HepG2 (cell line): ENCODE data around the gene CLDN9. TPM values are rescaled to one million over a fixed set of nuclear protein-coding genes. Genes with fewer than 3 reads are reported as not detected.

Experiments
- ATAC-seq: fragments of 200-7000 bp; cut with Tn5 transposase; 3 replicates; pipeline ENCODE4 v1.9.1; 2020; ENCODE audit warnings: mild to moderate bottlenecking, moderate library complexity
- BruUV-seq: library from RNA; stranded (reverse); fragments of 400-500 nt; replicated peaks from 2 replicates; lab custom pipeline; 2021; lab: Mats Ljungman, UMichigan
- CTCF ChIA-PET: fragments of 300-600 bp; formaldehyde crosslinking; extraction: SDS; loops from one replicate; lab custom pipeline; 2021; ENCODE audit warnings: low total read pairs, inconsistent platforms, low intra/inter-chr PET ratio; lab: Yijun Ruan, JAX
- POLR2A ChIA-PET: fragments of 350-600 bp; sonication (Branson Sonifier 250); formaldehyde crosslinking; loops from one replicate; lab custom pipeline; 2020; ENCODE audit warnings: antibody characterized with exemption, inconsistent platforms; lab: Yijun Ruan, JAX
- DNase-seq: peaks from one replicate; pipeline ENCODE4 v3.0.0-alpha.2; 2015; ENCODE audit warnings: low spot score
- FAIRE-seq: peaks from 3 replicates; lab custom pipeline; 2011; peaks lifted over from hg19 to GRCh38; lab: Jason Lieb, UNC
- H2AFZ ChIP-seq: one replicate; pipeline ENCODE4 v1.6.1; 2011; ENCODE audit warnings: low read length, inconsistent platforms
- H3K27ac ChIP-seq: fragments of 300-600 bp; 3 replicates; pipeline ENCODE4 v1.8.0; 2011; ENCODE audit warnings: mixed run types, mild to moderate bottlenecking, mixed read lengths, low read length, inconsistent platforms; ENCODE audit not compliant: insufficient read depth; ENCODE audit errors: extremely low read length
- H3K27me3 ChIP-seq, 2 experiments: fragments of 200-600 bp in 1 of 2; 2 replicates in 1 of 2; 3 replicates in 1 of 2; pipeline versions ENCODE4 v1.6.0 to v1.8.0; 2011; ENCODE audit warnings: low read length in 2 of 2, mild to moderate bottlenecking in 2 of 2, moderate library complexity in 2 of 2, inconsistent platforms in 1 of 2; ENCODE audit not compliant: insufficient read depth in 2 of 2, control insufficient read depth in 1 of 2
- H3K36me3 ChIP-seq, 2 experiments: fragments of 200-600 bp in 1 of 2; replicated peaks in 1 of 2; 2 replicates in 1 of 2; 3 replicates in 1 of 2; pipeline versions ENCODE4 v1.5.1 to v1.8.0; 2011; ENCODE audit warnings: low read length in 2 of 2, inconsistent platforms in 1 of 2; ENCODE audit not compliant: insufficient read depth in 2 of 2, control insufficient read depth in 1 of 2
- H3K4me1 ChIP-seq: 2 replicates; pipeline ENCODE4 v1.5.1; 2012; ENCODE audit warnings: low read length, inconsistent platforms; ENCODE audit not compliant: insufficient read depth
- H3K4me2 ChIP-seq: 2 replicates; pipeline ENCODE4 v1.6.0; 2011; ENCODE audit warnings: low read depth, low read length, inconsistent platforms
- H3K4me3 ChIP-seq, 3 experiments: fragments of 200-600 bp in 1 of 3; sonication (generic), shearing (Covaris generic) in 1 of 3; replicated peaks in 1 of 3; 2 replicates each; pipeline ENCODE4 v1.5.1; 2011 to 2016; ENCODE audit warnings: low read length in 3 of 3, inconsistent platforms in 2 of 3, low read depth in 2 of 3, mild to moderate bottlenecking in 2 of 3, control low read depth in 1 of 3, mixed read lengths in 1 of 3; ENCODE audit not compliant: insufficient read depth in 1 of 3
- H3K79me2 ChIP-seq: one replicate; pipeline ENCODE4 v1.6.1; 2011; ENCODE audit warnings: low read length, inconsistent platforms; ENCODE audit not compliant: insufficient read depth
- H3K9ac ChIP-seq: 2 replicates; pipeline ENCODE4 v1.6.0; 2011; ENCODE audit warnings: mild to moderate bottlenecking, low read depth, low read length, inconsistent platforms; ENCODE audit not compliant: insufficient read depth
- H3K9me3 ChIP-seq: 2 replicates; pipeline ENCODE4 v1.5.1; 2012; ENCODE audit warnings: mild to moderate bottlenecking, low read length
- H4K20me1 ChIP-seq: 2 replicates; pipeline ENCODE4 v1.6.0; 2011; ENCODE audit warnings: inconsistent platforms, mild to moderate bottlenecking, low read length, moderate library complexity; ENCODE audit not compliant: insufficient read depth
- CCAR2 ChIP-seq: fragments of 200-400 bp; formaldehyde crosslinking; optimal IDR thresholded peaks from 2 replicates; pipeline ENCODE3; 2018; ENCODE audit warnings: low read depth, mild to moderate bottlenecking, low read length, moderate library complexity
- HMG20B ChIP-seq: conservative IDR thresholded peaks from 2 replicates; pipeline ENCODE4 v1.6.1; 2016; ENCODE audit warnings: missing genetic modification reagents, missing compliant biosample characterization
- HOXA7 ChIP-seq: sonication (generic); formaldehyde crosslinking; IDR thresholded peaks from 2 replicates; pipeline ENCODE4 v1.8.1; 2022; ENCODE audit warnings: mild to moderate bottlenecking, missing genetic modification reagents, moderate library complexity
- KDM5B ChIP-seq: sonication (generic); formaldehyde crosslinking; IDR thresholded peaks from 2 replicates; pipeline ENCODE4 v1.4.0; 2020; ENCODE audit warnings: missing genetic modification reagents, mild to moderate bottlenecking, borderline replicate concordance
- KMT2B ChIP-seq: IDR thresholded peaks from 2 replicates; pipeline ENCODE4 v1.6.1; 2016; ENCODE audit warnings: missing genetic modification reagents, missing compliant biosample characterization
- TOE1 ChIP-seq: sonication (generic); formaldehyde crosslinking; IDR thresholded peaks from 2 replicates; pipeline ENCODE4 v1.4.0; 2020; ENCODE audit warnings: mild to moderate bottlenecking, missing genetic modification reagents
- YEATS2 ChIP-seq: sonication (generic); formaldehyde crosslinking; IDR thresholded peaks from 2 replicates; pipeline ENCODE4 v1.4.0; 2020; ENCODE audit warnings: missing genetic modification reagents, borderline replicate concordance
- ZMYM3 ChIP-seq: sonication (generic); formaldehyde crosslinking; IDR thresholded peaks from 2 replicates; pipeline ENCODE4 v1.5.1; 2020; ENCODE audit warnings: mild to moderate bottlenecking, missing genetic modification reagents
- ZNF44 ChIP-seq: sonication (generic); formaldehyde crosslinking; IDR thresholded peaks from 2 replicates; pipeline ENCODE4 v1.5.1; 2020; ENCODE audit warnings: mild to moderate bottlenecking, missing genetic modification reagents
- ZNF883 ChIP-seq: sonication (generic); formaldehyde crosslinking; IDR thresholded peaks from 2 replicates; pipeline ENCODE4 v1.5.1; 2020; ENCODE audit warnings: mild to moderate bottlenecking, missing genetic modification reagents; ENCODE audit errors: not compliant biosample characterization
- ZSCAN31 ChIP-seq: sonication (generic); formaldehyde crosslinking; IDR thresholded peaks from 2 replicates; pipeline ENCODE4 v1.5.0; 2020; ENCODE audit warnings: low read depth, mild to moderate bottlenecking, missing genetic modification reagents
- WGBS: methylation state at CpG from one replicate; pipeline ENCODE4 v1.1.6; 2017; ENCODE audit warnings: low lambda C conversion rate; 5-methylcytosine and 5-hydroxymethylcytosine counted together
- in situ Hi-C: cut with HindIII; loops from 2 replicates; pipeline ENCODE4 v1.10.0; 2017; ENCODE audit warnings: low pct_unique_long_range_greater_than_20kb; ENCODE audit not compliant: extremely low pct_ligation_motif_present
- intact Hi-C: fragments of 100-400 bp; cut with micrococcal nuclease; formaldehyde crosslinking; loops from one replicate; pipeline ENCODE4 v1.10.0; 2022; ENCODE audit not compliant: unreplicated experiment
- polyA plus RNA-seq, 8 experiments: library from polyadenylated mRNA; depleted of rRNA in 3 of 8; stranded (reverse) in 7 of 8; unstranded in 1 of 8; fragments of >200 nt; fragmentation: Illumina TruSeq in 4 of 8; extraction: Trizol in 4 of 8; gene quantifications; 2 replicates each; pipeline versions ENCODE4 v1.2.1 to v1.2.3, GENCODE V29; 2011 to 2016; ENCODE audit warnings: low read depth in 4 of 8, missing spikeins in 1 of 8, mixed read lengths in 1 of 8; ENCODE audit not compliant: insufficient read depth in 1 of 8
- total RNA-seq, 5 experiments: library from RNA; depleted of rRNA; stranded (reverse); fragments of >200 nt; fragmentation: Illumina TruSeq; extraction: Trizol; gene quantifications; 2 replicates each; pipeline ENCODE4 v1.2.3, GENCODE V29; 2016; ENCODE audit warnings: low read depth in 1 of 5
- TF ChIP-seq, protein P1 (sequence below): sonication (generic); formaldehyde crosslinking; IDR thresholded peaks from 2 replicates; pipeline ENCODE4 v1.5.0; 2020; ENCODE audit warnings: mild to moderate bottlenecking, missing genetic modification reagents, borderline replicate concordance
- TF ChIP-seq, protein P2 (sequence below): sonication (generic); formaldehyde crosslinking; IDR thresholded peaks from 2 replicates; pipeline ENCODE4 v1.5.0; 2020; ENCODE audit warnings: missing genetic modification reagents
- TF ChIP-seq, protein P3 (sequence below): sonication (generic); formaldehyde crosslinking; IDR thresholded peaks from 2 replicates; pipeline ENCODE4 v1.8.0; 2022; ENCODE audit warnings: missing genetic modification reagents, mild to moderate bottlenecking, inconsistent platforms, borderline replicate concordance

CLDN9 gene
- total and polyA plus RNA-seq, 2 of the 13 experiments (the other 11 are each of a cell fraction or from before 2014, with no cell fraction given), result 0.15 to 0.26 TPM

DNA sequence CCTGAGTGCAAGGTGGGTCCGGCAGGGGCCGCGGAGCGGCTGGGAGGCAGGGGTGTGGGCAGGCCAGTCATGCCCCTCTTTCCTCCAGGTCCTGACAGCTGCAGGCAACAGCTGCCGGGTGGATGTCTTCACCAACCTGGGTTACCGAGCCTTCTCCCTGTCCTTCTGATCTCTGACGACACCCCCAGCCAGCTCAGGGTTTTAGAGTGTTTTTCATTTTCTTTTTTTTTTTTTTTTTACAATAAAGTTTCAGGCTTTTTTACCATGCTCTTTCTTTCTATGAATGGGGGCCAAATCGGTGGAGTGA lies 14.7 kb downstream of the CLDN9 start:
- Histone ChIP-seq H3K9ac (no peak overlapping the region), H2AFZ (no peak overlapping the region), H3K27me3 (peaks cover 5 to 38% of the 10 kb centered on the region in 2 experiments), H3K79me2 (peaks cover 4% of the 10 kb centered on the region), H3K9me3 (no peaks in the 10 kb centered on the region), H3K36me3 (peaks cover 16 to 17% of the 10 kb centered on the region in 2 experiments; a peak in 4 of 5 replicates), H3K4me2 (no peak overlapping the region), H3K4me3 (no peak overlapping the region), H4K20me1 (peaks cover 17% of the 10 kb centered on the region; the same call in 1 of the 2 replicates), H3K27ac (no peak overlapping the region), H3K4me1 (peaks cover 41% of the 10 kb centered on the region)
- FAIRE-seq, result no peak
- in situ Hi-C loops, result no loop called here
- intact Hi-C loops, result no loop called here
- no peak for ATAC-seq
- WGBS, result 93% methylated on average over 8 of the region's 8 CpGs
- ChIA-PET CTCF (interaction anchor here (1.7 kb wide), 1 partner anchor 24 kb away, joined by 11 read pairs; no protein-coding TSS in a partner anchor), POLR2A (interaction anchor here (0.9 to 18.8 kb wide), 13 partner anchors 8 to 107 kb away, joined by 3 to 750 read pairs (median 6); partner anchors contain the start of genes CLDN9, IL32, KREMEN2 and PKMYT1)
- DNase-seq, result no peak
- BruUV-seq, result no TSS peak
- TF ChIP-seq TOE1 (CRISPR knock-in tag) (no peak), KDM5B (CRISPR knock-in tag) (no peak), CCAR2 (no peak), ZMYM3 (no peak), ZNF883 (CRISPR knock-in tag) (no peak), YEATS2 (CRISPR knock-in tag) (no peak), HMG20B (CRISPR knock-in tag) (no peak), HOXA7 (CRISPR knock-in tag) (no peak), KMT2B (CRISPR knock-in tag) (no peak), ZSCAN31 (no peak), ZNF44 (CRISPR knock-in tag) (no peak)
- TF ChIP-seq, protein P1, sequence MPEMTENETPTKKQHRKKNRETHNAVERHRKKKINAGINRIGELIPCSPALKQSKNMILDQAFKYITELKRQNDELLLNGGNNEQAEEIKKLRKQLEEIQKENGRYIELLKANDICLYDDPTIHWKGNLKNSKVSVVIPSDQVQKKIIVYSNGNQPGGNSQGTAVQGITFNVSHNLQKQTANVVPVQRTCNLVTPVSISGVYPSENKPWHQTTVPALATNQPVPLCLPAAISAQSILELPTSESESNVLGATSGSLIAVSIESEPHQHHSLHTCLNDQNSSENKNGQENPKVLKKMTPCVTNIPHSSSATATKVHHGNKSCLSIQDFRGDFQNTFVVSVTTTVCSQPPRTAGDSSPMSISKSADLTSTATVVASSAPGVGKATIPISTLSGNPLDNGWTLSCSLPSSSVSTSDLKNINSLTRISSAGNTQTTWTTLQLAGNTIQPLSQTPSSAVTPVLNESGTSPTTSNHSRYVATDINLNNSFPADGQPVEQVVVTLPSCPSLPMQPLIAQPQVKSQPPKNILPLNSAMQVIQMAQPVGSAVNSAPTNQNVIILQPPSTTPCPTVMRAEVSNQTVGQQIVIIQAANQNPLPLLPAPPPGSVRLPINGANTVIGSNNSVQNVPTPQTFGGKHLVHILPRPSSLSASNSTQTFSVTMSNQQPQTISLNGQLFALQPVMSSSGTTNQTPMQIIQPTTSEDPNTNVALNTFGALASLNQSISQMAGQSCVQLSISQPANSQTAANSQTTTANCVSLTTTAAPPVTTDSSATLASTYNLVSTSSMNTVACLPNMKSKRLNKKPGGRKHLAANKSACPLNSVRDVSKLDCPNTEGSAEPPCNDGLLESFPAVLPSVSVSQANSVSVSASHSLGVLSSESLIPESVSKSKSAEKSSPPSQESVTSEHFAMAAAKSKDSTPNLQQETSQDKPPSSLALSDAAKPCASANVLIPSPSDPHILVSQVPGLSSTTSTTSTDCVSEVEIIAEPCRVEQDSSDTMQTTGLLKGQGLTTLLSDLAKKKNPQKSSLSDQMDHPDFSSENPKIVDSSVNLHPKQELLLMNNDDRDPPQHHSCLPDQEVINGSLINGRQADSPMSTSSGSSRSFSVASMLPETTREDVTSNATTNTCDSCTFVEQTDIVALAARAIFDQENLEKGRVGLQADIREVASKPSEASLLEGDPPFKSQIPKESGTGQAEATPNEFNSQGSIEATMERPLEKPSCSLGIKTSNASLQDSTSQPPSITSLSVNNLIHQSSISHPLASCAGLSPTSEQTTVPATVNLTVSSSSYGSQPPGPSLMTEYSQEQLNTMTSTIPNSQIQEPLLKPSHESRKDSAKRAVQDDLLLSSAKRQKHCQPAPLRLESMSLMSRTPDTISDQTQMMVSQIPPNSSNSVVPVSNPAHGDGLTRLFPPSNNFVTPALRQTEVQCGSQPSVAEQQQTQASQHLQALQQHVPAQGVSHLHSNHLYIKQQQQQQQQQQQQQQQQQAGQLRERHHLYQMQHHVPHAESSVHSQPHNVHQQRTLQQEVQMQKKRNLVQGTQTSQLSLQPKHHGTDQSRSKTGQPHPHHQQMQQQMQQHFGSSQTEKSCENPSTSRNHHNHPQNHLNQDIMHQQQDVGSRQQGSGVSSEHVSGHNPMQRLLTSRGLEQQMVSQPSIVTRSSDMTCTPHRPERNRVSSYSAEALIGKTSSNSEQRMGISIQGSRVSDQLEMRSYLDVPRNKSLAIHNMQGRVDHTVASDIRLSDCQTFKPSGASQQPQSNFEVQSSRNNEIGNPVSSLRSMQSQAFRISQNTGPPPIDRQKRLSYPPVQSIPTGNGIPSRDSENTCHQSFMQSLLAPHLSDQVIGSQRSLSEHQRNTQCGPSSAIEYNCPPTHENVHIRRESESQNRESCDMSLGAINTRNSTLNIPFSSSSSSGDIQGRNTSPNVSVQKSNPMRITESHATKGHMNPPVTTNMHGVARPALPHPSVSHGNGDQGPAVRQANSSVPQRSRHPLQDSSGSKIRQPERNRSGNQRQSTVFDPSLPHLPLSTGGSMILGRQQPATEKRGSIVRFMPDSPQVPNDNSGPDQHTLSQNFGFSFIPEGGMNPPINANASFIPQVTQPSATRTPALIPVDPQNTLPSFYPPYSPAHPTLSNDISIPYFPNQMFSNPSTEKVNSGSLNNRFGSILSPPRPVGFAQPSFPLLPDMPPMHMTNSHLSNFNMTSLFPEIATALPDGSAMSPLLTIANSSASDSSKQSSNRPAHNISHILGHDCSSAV (CRISPR knock-in tag), result no peak
- TF ChIP-seq, protein P2, sequence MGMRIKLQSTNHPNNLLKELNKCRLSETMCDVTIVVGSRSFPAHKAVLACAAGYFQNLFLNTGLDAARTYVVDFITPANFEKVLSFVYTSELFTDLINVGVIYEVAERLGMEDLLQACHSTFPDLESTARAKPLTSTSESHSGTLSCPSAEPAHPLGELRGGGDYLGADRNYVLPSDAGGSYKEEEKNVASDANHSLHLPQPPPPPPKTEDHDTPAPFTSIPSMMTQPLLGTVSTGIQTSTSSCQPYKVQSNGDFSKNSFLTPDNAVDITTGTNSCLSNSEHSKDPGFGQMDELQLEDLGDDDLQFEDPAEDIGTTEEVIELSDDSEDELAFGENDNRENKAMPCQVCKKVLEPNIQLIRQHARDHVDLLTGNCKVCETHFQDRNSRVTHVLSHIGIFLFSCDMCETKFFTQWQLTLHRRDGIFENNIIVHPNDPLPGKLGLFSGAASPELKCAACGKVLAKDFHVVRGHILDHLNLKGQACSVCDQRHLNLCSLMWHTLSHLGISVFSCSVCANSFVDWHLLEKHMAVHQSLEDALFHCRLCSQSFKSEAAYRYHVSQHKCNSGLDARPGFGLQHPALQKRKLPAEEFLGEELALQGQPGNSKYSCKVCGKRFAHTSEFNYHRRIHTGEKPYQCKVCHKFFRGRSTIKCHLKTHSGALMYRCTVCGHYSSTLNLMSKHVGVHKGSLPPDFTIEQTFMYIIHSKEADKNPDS (CRISPR knock-in tag), result no peak
- TF ChIP-seq, protein P3, sequence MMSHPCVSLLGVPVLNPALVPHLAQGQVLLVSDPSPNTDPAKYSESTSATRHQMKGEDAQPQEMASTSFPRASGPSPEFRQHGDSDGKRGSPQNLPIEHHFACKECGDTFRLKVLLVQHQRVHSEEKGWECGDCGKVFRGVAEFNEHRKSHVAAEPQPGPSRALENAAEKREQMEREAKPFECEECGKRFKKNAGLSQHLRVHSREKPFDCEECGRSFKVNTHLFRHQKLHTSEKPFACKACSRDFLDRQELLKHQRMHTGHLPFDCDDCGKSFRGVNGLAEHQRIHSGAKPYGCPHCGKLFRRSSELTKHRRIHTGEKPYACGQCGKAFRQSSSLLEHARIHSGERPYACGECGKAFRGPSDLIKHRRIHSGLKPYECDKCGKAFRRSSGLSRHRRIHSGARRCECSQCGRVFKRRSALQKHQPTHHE (CRISPR knock-in tag), result no peak
